IMR-90 (cell line): ENCODE measurements around the gene SRSF7.

ENCODE experiments used
- CEBPB ChIP-seq: IDR thresholded peaks from 2 replicates; pipeline ENCODE4 v1.6.1; 2012; ENCODE audit warnings: low read depth, low read length, improper control_type of control experiment
- CHD1 ChIP-seq: IDR thresholded peaks from 2 replicates; pipeline ENCODE4 v1.6.1; 2012; ENCODE audit warnings: low read depth, low read length, improper control_type of control experiment
- FOS ChIP-seq: fragments of 150-350 bp; IDR thresholded peaks from 2 replicates; pipeline ENCODE4 v1.6.1; 2016; ENCODE audit warnings: low read depth, low read length
- MAFK ChIP-seq: IDR thresholded peaks from 2 replicates; pipeline ENCODE4 v1.6.1; 2012; ENCODE audit warnings: low read depth, low read length, improper control_type of control experiment
- MXI1 ChIP-seq: IDR thresholded peaks from 2 replicates; pipeline ENCODE4 v1.6.1; 2012; ENCODE audit warnings: low read depth, mild to moderate bottlenecking, low read length, moderate library complexity, borderline replicate concordance
- POLR2A ChIP-seq: IDR thresholded peaks from 2 replicates; pipeline ENCODE4 v1.6.1; 2012; ENCODE audit warnings: mild to moderate bottlenecking, low read depth, low read length
- RAD21 ChIP-seq: IDR thresholded peaks from 2 replicates; pipeline ENCODE4 v1.6.1; 2012; ENCODE audit warnings: low read length, improper control_type of control experiment
- RCOR1 ChIP-seq: IDR thresholded peaks from 2 replicates; pipeline ENCODE4 v1.6.1; 2012; ENCODE audit warnings: mild to moderate bottlenecking, low read length, improper control_type of control experiment; ENCODE audit not compliant: insufficient replicate concordance
- SMC3 ChIP-seq: fragments of 150-350 bp; IDR thresholded peaks from 2 replicates; pipeline ENCODE4 v1.6.1; 2016; ENCODE audit warnings: low read depth, mild to moderate bottlenecking, antibody characterized with exemption, low read length, moderate library complexity
- TF ChIP-seq, protein P1 (sequence below): conservative IDR thresholded peaks from 2 replicates; pipeline ENCODE4 v1.5.1; 2012; ENCODE audit warnings: mild to moderate bottlenecking, low read depth, low read length, improper control_type of control experiment
- TF ChIP-seq, protein P2 (sequence below): fragments of 150-350 bp; IDR thresholded peaks from 2 replicates; pipeline ENCODE4 v1.6.1; 2016; ENCODE audit warnings: low read depth, mild to moderate bottlenecking, low read length, moderate library complexity, borderline replicate concordance

DNA sequence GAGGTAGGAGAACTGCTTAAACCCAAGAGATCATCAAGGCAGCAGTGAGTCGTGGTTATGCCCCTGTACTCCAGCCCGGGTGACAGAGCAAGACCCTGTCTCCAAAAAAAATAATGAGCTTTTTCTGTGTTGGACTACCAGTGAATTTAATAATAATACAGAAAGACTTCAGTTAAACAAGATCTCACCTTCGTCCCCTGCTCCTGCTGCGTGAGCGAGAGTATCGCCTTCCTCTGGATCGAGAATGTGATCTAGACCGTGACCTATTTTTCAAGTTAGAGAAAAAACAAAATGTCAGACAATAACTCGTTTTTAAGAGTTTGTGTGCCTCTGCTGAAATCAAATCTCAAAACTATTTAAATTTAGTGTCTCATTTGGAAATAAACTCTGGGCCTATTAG lies 2.8 kb downstream of the SRSF7 start:
- TF ChIP-seq, protein P1, sequence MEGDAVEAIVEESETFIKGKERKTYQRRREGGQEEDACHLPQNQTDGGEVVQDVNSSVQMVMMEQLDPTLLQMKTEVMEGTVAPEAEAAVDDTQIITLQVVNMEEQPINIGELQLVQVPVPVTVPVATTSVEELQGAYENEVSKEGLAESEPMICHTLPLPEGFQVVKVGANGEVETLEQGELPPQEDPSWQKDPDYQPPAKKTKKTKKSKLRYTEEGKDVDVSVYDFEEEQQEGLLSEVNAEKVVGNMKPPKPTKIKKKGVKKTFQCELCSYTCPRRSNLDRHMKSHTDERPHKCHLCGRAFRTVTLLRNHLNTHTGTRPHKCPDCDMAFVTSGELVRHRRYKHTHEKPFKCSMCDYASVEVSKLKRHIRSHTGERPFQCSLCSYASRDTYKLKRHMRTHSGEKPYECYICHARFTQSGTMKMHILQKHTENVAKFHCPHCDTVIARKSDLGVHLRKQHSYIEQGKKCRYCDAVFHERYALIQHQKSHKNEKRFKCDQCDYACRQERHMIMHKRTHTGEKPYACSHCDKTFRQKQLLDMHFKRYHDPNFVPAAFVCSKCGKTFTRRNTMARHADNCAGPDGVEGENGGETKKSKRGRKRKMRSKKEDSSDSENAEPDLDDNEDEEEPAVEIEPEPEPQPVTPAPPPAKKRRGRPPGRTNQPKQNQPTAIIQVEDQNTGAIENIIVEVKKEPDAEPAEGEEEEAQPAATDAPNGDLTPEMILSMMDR, result no peak
- TF ChIP-seq FOS (no peak), POLR2A (no peak), SMC3 (no peak), RAD21 (no peak), CHD1 (no peak), MXI1 (no peak), RCOR1 (no peak), MAFK (no peak), CEBPB (no peak)
- TF ChIP-seq, protein P2, sequence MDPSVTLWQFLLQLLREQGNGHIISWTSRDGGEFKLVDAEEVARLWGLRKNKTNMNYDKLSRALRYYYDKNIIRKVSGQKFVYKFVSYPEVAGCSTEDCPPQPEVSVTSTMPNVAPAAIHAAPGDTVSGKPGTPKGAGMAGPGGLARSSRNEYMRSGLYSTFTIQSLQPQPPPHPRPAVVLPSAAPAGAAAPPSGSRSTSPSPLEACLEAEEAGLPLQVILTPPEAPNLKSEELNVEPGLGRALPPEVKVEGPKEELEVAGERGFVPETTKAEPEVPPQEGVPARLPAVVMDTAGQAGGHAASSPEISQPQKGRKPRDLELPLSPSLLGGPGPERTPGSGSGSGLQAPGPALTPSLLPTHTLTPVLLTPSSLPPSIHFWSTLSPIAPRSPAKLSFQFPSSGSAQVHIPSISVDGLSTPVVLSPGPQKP, result no peak
